HCT116 (cell line): ENCODE results near the gene RFTN1. TPM values are rescaled to one million over a fixed set of nuclear protein-coding genes. Genes with fewer than 3 reads are reported as not detected.

ENCODE experiments used
- ATAC-seq: fragments of 200-7000 bp; cut with Tn5 transposase; 2 replicates; pipeline ENCODE4 v1.9.1; 2020; ENCODE audit warnings: mild to moderate bottlenecking, moderate library complexity
- BruUV-seq: library from RNA; stranded (reverse); fragments of 400-500 nt; replicated peaks from 2 replicates; lab custom pipeline; 2021; lab: Mats Ljungman, UMichigan
- CTCF ChIA-PET: fragments of 300-600 bp; sonication (Branson Sonifier 250); formaldehyde crosslinking; loops from one replicate; lab custom pipeline; 2021; ENCODE audit warnings: antibody characterized with exemption; lab: Charles Lee
- POLR2A ChIA-PET: fragments of 300-600, 350-600 bp; sonication (Branson Sonifier 250); formaldehyde crosslinking; loops from one replicate; lab custom pipeline; 2021; ENCODE audit warnings: antibody characterized with exemption; lab: Charles Lee
- RAD21 ChIA-PET, 2 experiments: fragments of 300-600 bp; sonication (Branson Sonifier 250); formaldehyde crosslinking; loops; one replicate each; lab custom pipeline; 2023; ENCODE audit warnings: low total read pairs in 2 of 2; ENCODE audit not compliant: uncharacterized antibody in 2 of 2, unreplicated experiment in 2 of 2, low non-redundant PET in 1 of 2; lab: Charles Lee
- DNase-seq: peaks from one replicate; pipeline ENCODE4 v3.0.0-alpha.2; 2010; ENCODE audit warnings: low read depth, low spot score
- H2AFZ ChIP-seq: fragments of 200-600 bp; shearing (Covaris generic), sonication (generic); 2 replicates; pipeline ENCODE4 v1.6.1; 2017; ENCODE audit warnings: low read depth, mixed run types, mixed read lengths, antibody characterized with exemption, low read length; ENCODE audit not compliant: poor library complexity, severe bottlenecking
- H3K27ac ChIP-seq: 2 replicates; pipeline ENCODE4 v1.5.1; 2012; ENCODE audit warnings: low read depth, low read length
- H3K27me3 ChIP-seq: fragments of 200-600 bp; sonication (generic); 2 replicates; pipeline ENCODE4 v1.6.1; 2016; ENCODE audit warnings: mixed run types, low read length, mixed read lengths; ENCODE audit not compliant: insufficient read depth
- H3K36me3 ChIP-seq, 2 experiments: fragments of 200-500 bp in 1 of 2; fragments of 200-600 bp in 1 of 2; sonication (Bioruptor generic) in 1 of 2; sonication (generic) in 1 of 2; 2 replicates each; pipeline versions ENCODE4 v1.5.1 to v1.6.1; 2014 to 2016; ENCODE audit warnings: low read length in 2 of 2, inconsistent platforms in 1 of 2, mixed read lengths in 1 of 2, mixed run types in 1 of 2; ENCODE audit not compliant: insufficient read depth in 2 of 2, control insufficient read depth in 1 of 2
- H3K4me1 ChIP-seq, 2 experiments: fragments of 200-600 bp in 1 of 2; sonication (generic) in 1 of 2; 2 replicates each; pipeline versions ENCODE4 v1.5.1 to v1.6.1; 2012 to 2017; ENCODE audit warnings: low read length in 2 of 2, inconsistent platforms in 1 of 2, mild to moderate bottlenecking in 1 of 2, mixed read lengths in 1 of 2, mixed run types in 1 of 2, moderate library complexity in 1 of 2; ENCODE audit not compliant: insufficient read depth in 2 of 2, control insufficient read depth in 1 of 2
- H3K4me2 ChIP-seq: fragments of 200-600 bp; sonication (generic); 2 replicates; pipeline ENCODE4 v1.6.1; 2017; ENCODE audit warnings: mixed run types, low read length, mixed read lengths
- H3K4me3 ChIP-seq, 2 experiments: fragments of 200-600 bp in 1 of 2; sonication (generic) in 1 of 2; replicated peaks in 1 of 2; 2 replicates each; pipeline ENCODE4 v1.5.1; 2011 to 2016; ENCODE audit warnings: low read length in 2 of 2, control low read depth in 1 of 2, low read depth in 1 of 2, mild to moderate bottlenecking in 1 of 2, mixed read lengths in 1 of 2, mixed run types in 1 of 2
- H3K79me2 ChIP-seq: fragments of 200-600 bp; sonication (generic); 2 replicates; pipeline ENCODE4 v1.6.1; 2017; ENCODE audit warnings: mild to moderate bottlenecking, mixed run types, low read length, moderate library complexity, mixed read lengths; ENCODE audit not compliant: insufficient read depth
- H3K9ac ChIP-seq: fragments of 200-600 bp; sonication (generic); 2 replicates; pipeline ENCODE4 v1.6.1; 2016; ENCODE audit warnings: low read length, mixed read lengths
- H3K9me2 ChIP-seq: fragments of 200-600 bp; sonication (generic), shearing (Covaris generic); 2 replicates; pipeline ENCODE4 v1.6.1; 2017; ENCODE audit warnings: mixed run types, mild to moderate bottlenecking, moderate library complexity; ENCODE audit not compliant: insufficient read depth
- H3K9me3 ChIP-seq, 2 experiments: fragments of 200-500 bp in 1 of 2; fragments of 200-600 bp in 1 of 2; sonication (Bioruptor generic) in 1 of 2; sonication (generic) in 1 of 2; 2 replicates each; pipeline ENCODE4 v1.6.1; 2014 to 2017; ENCODE audit warnings: low read length in 2 of 2, mixed read lengths in 2 of 2, inconsistent platforms in 1 of 2, low read depth in 1 of 2, mild to moderate bottlenecking in 1 of 2, mixed run types in 1 of 2, moderate library complexity in 1 of 2; ENCODE audit not compliant: control insufficient read depth in 1 of 2, insufficient read depth in 1 of 2
- H4K20me1 ChIP-seq: fragments of 200-600 bp; sonication (generic), shearing (Covaris generic); 2 replicates; pipeline ENCODE4 v1.6.1; 2017; ENCODE audit warnings: mixed run types, mild to moderate bottlenecking, moderate library complexity; ENCODE audit not compliant: insufficient read depth
- CBX3 ChIP-seq: IDR thresholded peaks from 2 replicates; pipeline ENCODE4 v1.6.1; 2012; ENCODE audit warnings: low read depth
- CEBPB ChIP-seq: IDR thresholded peaks from 2 replicates; pipeline ENCODE4 v1.6.1; 2012; ENCODE audit warnings: low read depth
- EGR1 ChIP-seq: IDR thresholded peaks from 2 replicates; pipeline ENCODE4 v1.6.1; 2012; ENCODE audit warnings: low read depth
- ELF1 ChIP-seq: IDR thresholded peaks from 2 replicates; pipeline ENCODE4 v1.6.1; 2012; ENCODE audit warnings: low read depth, borderline replicate concordance
- EZH2 ChIP-seq: fragments of 200-600 bp; sonication (generic); IDR thresholded peaks from 2 replicates; pipeline ENCODE4 v1.6.1; 2017; ENCODE audit warnings: antibody characterized with exemption, mixed run types
- FOSL1 ChIP-seq: IDR thresholded peaks from 2 replicates; pipeline ENCODE4 v1.6.1; 2012; ENCODE audit warnings: low read depth
- MAX ChIP-seq: IDR thresholded peaks from 2 replicates; pipeline ENCODE4 v1.6.1; 2012
- SP1 ChIP-seq: IDR thresholded peaks from 2 replicates; pipeline ENCODE4 v1.6.1; 2012; ENCODE audit warnings: low read depth
- SRF ChIP-seq: IDR thresholded peaks from 2 replicates; pipeline ENCODE4 v1.6.1; 2012; ENCODE audit warnings: low read depth
- YY1 ChIP-seq: IDR thresholded peaks from 2 replicates; pipeline ENCODE4 v1.6.1; 2011; ENCODE audit warnings: low read length, low read depth, moderate library complexity, mild to moderate bottlenecking; ENCODE audit not compliant: insufficient replicate concordance; ENCODE audit errors: extremely low read depth
- ZBTB33 ChIP-seq: IDR thresholded peaks from 2 replicates; pipeline ENCODE4 v1.6.1; 2011; ENCODE audit warnings: mild to moderate bottlenecking, low read length, moderate library complexity; ENCODE audit not compliant: insufficient replicate concordance; ENCODE audit errors: extremely low read depth
- ZFX ChIP-seq: fragments of 450-650 bp; IDR thresholded peaks from 2 replicates; pipeline ENCODE4 v1.6.1; 2017
- ZNF274 ChIP-seq: fragments of 200-500 bp; sonication (Bioruptor generic); IDR thresholded peaks from 2 replicates; pipeline ENCODE4 v1.6.1; 2014; ENCODE audit warnings: mild to moderate bottlenecking, low read depth, low read length, inconsistent platforms
- intact Hi-C: fragments of 100-400 bp; cut with micrococcal nuclease; formaldehyde crosslinking; loops from 2 replicates; pipeline ENCODE4 v1.10.0; 2022
- total RNA-seq: library from RNA; stranded (reverse); gene quantifications from one replicate; pipeline ENCODE4 v1.2.1, GENCODE V29; 2021; ENCODE audit not compliant: unreplicated experiment

RFTN1 gene
- total RNA-seq, 1 experiment from 2014 or later, result 3.9 TPM

GRCh38 chr3:16328124-16328523 lies 185.4 kb downstream of the RFTN1 start:
- H3K27me3 ChIP-seq, result no peaks in the 10 kb centered on the region
- no peaks in the 10 kb centered on the region for H3K4me1 ChIP-seq
- H2AFZ ChIP-seq, result no peak overlapping the region
- H3K27ac ChIP-seq, result no peak overlapping the region
- no peaks in the 10 kb centered on the region for H3K79me2 ChIP-seq
- BruUV-seq, result no TSS peak
- intact Hi-C loops, result no loop called here
- 0 out of 4 replicates have a peak, but pooled peaks cover 0 to 4% of the 10 kb centered on the region in 2 experiments for H3K36me3 ChIP-seq
- no peaks in the 10 kb centered on the region for H4K20me1 ChIP-seq
- H3K4me3 ChIP-seq, result no peak overlapping the region
- TF ChIP-seq ELF1 (no peak), ZBTB33 (no peak), SP1 (no peak), SRF (no peak), CEBPB (no peak), ZFX (no peak), FOSL1 (no peak)
- POLR2A ChIA-PET, result no interaction called here
- ATAC-seq (no peak), DNase-seq (no peak)
- no peaks in the 10 kb centered on the region for H3K9me2 ChIP-seq
- H3K9me3 ChIP-seq, result 0 out of 4 replicates have a peak, but pooled peaks cover 0 to 7% of the 10 kb centered on the region in 2 experiments
- H3K9ac ChIP-seq, result no peak overlapping the region
- H3K4me2 ChIP-seq, result no peak overlapping the region
- RAD21 ChIA-PET, result no interaction called here
- CTCF ChIA-PET, result no interaction called here

GRCh38 chr3:16326724-16327349 lies 186.7 kb downstream of the RFTN1 start:
- H3K9me3 ChIP-seq, result 0 out of 4 replicates have a peak, but pooled peaks cover 0 to 7% of the 10 kb centered on the region in 2 experiments
- POLR2A ChIA-PET, result no interaction called here
- no peak overlapping the region for H3K4me2 ChIP-seq
- no peak overlapping the region for H3K27ac ChIP-seq
- RAD21 ChIA-PET, result no interaction called here
- H2AFZ ChIP-seq, result no peak overlapping the region
- no TSS peak for BruUV-seq
- DNase-seq (no peak), ATAC-seq (no peak)
- intact Hi-C loops, result no loop called here
- H3K4me3 ChIP-seq, result no peak overlapping the region
- H3K36me3 ChIP-seq, result 0 out of 4 replicates have a peak, but pooled peaks cover 0 to 4% of the 10 kb centered on the region in 2 experiments
- H3K79me2 ChIP-seq, result no peaks in the 10 kb centered on the region
- CTCF ChIA-PET, result no interaction called here
- H4K20me1 ChIP-seq, result no peaks in the 10 kb centered on the region
- H3K4me1 ChIP-seq, result no peaks in the 10 kb centered on the region
- no peaks in the 10 kb centered on the region for H3K9me2 ChIP-seq
- no peaks in the 10 kb centered on the region for H3K27me3 ChIP-seq
- H3K9ac ChIP-seq, result no peak overlapping the region
- no peak for TF ChIP-seq ZNF274
- no peak for TF ChIP-seq CBX3
- TF ChIP-seq ZBTB33, result no peak
- TF ChIP-seq SP1, result no peak
- no peak for TF ChIP-seq EGR1
- no peak for TF ChIP-seq EZH2
- TF ChIP-seq MAX, result no peak
- TF ChIP-seq YY1, result no peak
- TF ChIP-seq SRF, result no peak
- TF ChIP-seq FOSL1, result no peak
